GM23338 (cell line): ENCODE data around the gene MT1H. TPM values are rescaled to one million over a fixed set of nuclear protein-coding genes. Genes with fewer than 3 reads are reported as not detected.

Source experiments
- ATAC-seq: fragments of 200-7000 bp; cut with Tn5 transposase; 3 replicates; pipeline ENCODE4 v1.9.1; 2020
- DNase-seq: peaks from one replicate; pipeline ENCODE4 v3.0.0-alpha.2; 2015; ENCODE audit warnings: low spot score
- H2AFZ ChIP-seq: fragments of 200-600 bp; sonication (generic); 2 replicates; pipeline ENCODE4 v1.8.0; 2016; ENCODE audit warnings: antibody characterized with exemption, mild to moderate bottlenecking, moderate library complexity
- H3F3A ChIP-seq: fragments of 200-600 bp; sonication (generic); replicated peaks from 2 replicates; pipeline ENCODE4 v1.8.0; 2017; ENCODE audit warnings: antibody characterized with exemption, mixed run types, low read depth
- H3K27ac ChIP-seq: fragments of 200-600 bp; sonication (generic); 2 replicates; pipeline ENCODE4 v1.6.1; 2016; ENCODE audit warnings: low read depth
- H3K27me3 ChIP-seq: fragments of 200-600 bp; sonication (generic); 2 replicates; pipeline ENCODE4 v1.8.0; 2016; ENCODE audit warnings: mild to moderate bottlenecking, mixed run types, moderate library complexity; ENCODE audit not compliant: insufficient read depth
- H3K36me3 ChIP-seq: fragments of 200-600 bp; sonication (generic); 2 replicates; pipeline ENCODE4 v1.8.0; 2016; ENCODE audit warnings: mild to moderate bottlenecking; ENCODE audit not compliant: insufficient read depth
- H3K4me1 ChIP-seq: fragments of 200-600 bp; sonication (generic); 2 replicates; pipeline ENCODE4 v1.8.0; 2016; ENCODE audit warnings: mild to moderate bottlenecking, moderate library complexity; ENCODE audit not compliant: insufficient read depth
- H3K4me2 ChIP-seq: fragments of 200-600 bp; sonication (generic); 2 replicates; pipeline ENCODE4 v1.7.1; 2017; ENCODE audit warnings: mixed run types
- H3K4me3 ChIP-seq: fragments of 200-600 bp; sonication (generic); 2 replicates; pipeline ENCODE4 v1.6.1; 2016; ENCODE audit warnings: mixed run types
- H3K79me2 ChIP-seq: fragments of 200-600 bp; sonication (generic); replicated peaks from 2 replicates; pipeline ENCODE4 v1.8.0; 2017; ENCODE audit warnings: mild to moderate bottlenecking; ENCODE audit not compliant: insufficient read depth
- H3K9me2 ChIP-seq: fragments of 200-600 bp; sonication (generic); 2 replicates; pipeline ENCODE4 v1.8.0; 2017; ENCODE audit not compliant: insufficient read depth
- H4K20me1 ChIP-seq: fragments of 200-600 bp; sonication (generic); replicated peaks from 2 replicates; pipeline ENCODE4 v1.8.0; 2017; ENCODE audit warnings: mild to moderate bottlenecking; ENCODE audit not compliant: insufficient read depth
- H3K27ac Mint-ChIP-seq: 2 replicates; pipeline ENCODE4 v1.8.0; 2020; ENCODE audit warnings: inconsistent platforms, mild to moderate bottlenecking, moderate library complexity, mixed read lengths
- H3K27me3 Mint-ChIP-seq: 3 replicates; pipeline ENCODE4 v1.8.0; 2022; ENCODE audit warnings: low read depth, mild to moderate bottlenecking, moderate library complexity, mixed read lengths, inconsistent platforms; ENCODE audit not compliant: insufficient read depth, poor library complexity
- H3K36me3 Mint-ChIP-seq: 3 replicates; pipeline ENCODE4 v1.8.0; 2021; ENCODE audit warnings: low read depth, mild to moderate bottlenecking, inconsistent platforms, moderate library complexity, mixed read lengths
- H3K4me1 Mint-ChIP-seq: 3 replicates; pipeline ENCODE4 v1.8.0; 2020; ENCODE audit warnings: mild to moderate bottlenecking, inconsistent platforms, mixed read lengths
- H3K4me3 Mint-ChIP-seq: 3 replicates; pipeline ENCODE4 v1.8.0; 2021; ENCODE audit warnings: moderate library complexity, mild to moderate bottlenecking, inconsistent platforms, mixed read lengths
- H3K9me3 Mint-ChIP-seq: 3 replicates; pipeline ENCODE4 v1.8.0; 2020; ENCODE audit warnings: moderate library complexity, mild to moderate bottlenecking, inconsistent platforms, mixed read lengths
- CREB1 ChIP-seq: fragments of 250-450 bp; sonication (Bioruptor Pico); IDR thresholded peaks from 2 replicates; pipeline ENCODE4 v1.5.0; 2020; ENCODE audit warnings: low read depth, mild to moderate bottlenecking, moderate library complexity
- EZH2 ChIP-seq: fragments of 200-600 bp; sonication (generic); IDR thresholded peaks from one replicate; pipeline ENCODE4 v1.8.0; 2017; ENCODE audit warnings: antibody characterized with exemption, mild to moderate bottlenecking, low read depth; ENCODE audit not compliant: unreplicated experiment
- EZH2phosphoT487 ChIP-seq: fragments of 200-600 bp; sonication (generic); IDR thresholded peaks from one replicate; pipeline ENCODE4 v1.8.1; 2018; ENCODE audit warnings: antibody characterized with exemption; ENCODE audit not compliant: unreplicated experiment
- JUNB ChIP-seq: IDR thresholded peaks from one replicate; pipeline ENCODE4 v1.6.1; 2016; ENCODE audit warnings: antibody characterized with exemption; ENCODE audit not compliant: unreplicated experiment
- NANOG ChIP-seq: IDR thresholded peaks from 2 replicates; pipeline ENCODE4 v1.6.1; 2016; ENCODE audit warnings: antibody characterized with exemption, borderline replicate concordance
- POLR2AphosphoS5 ChIP-seq: IDR thresholded peaks from 2 replicates; pipeline ENCODE4 v1.6.1; 2016; ENCODE audit warnings: antibody characterized with exemption, low read depth
- REST ChIP-seq: IDR thresholded peaks from one replicate; pipeline ENCODE4 v1.6.1; 2018; ENCODE audit warnings: antibody characterized with exemption; ENCODE audit not compliant: unreplicated experiment
- STAT1 ChIP-seq: IDR thresholded peaks from one replicate; pipeline ENCODE4 v1.6.1; 2016; ENCODE audit warnings: antibody characterized with exemption; ENCODE audit not compliant: unreplicated experiment
- ZNF114 ChIP-seq: fragments of 250-450 bp; sonication (Bioruptor Pico); IDR thresholded peaks from 2 replicates; pipeline ENCODE4 v1.5.0; 2020; ENCODE audit warnings: mild to moderate bottlenecking, moderate library complexity
- ZNF331 ChIP-seq: fragments of 250-450 bp; sonication (Bioruptor Pico); IDR thresholded peaks from 2 replicates; pipeline ENCODE4 v1.5.0; 2020; ENCODE audit warnings: low read depth, mild to moderate bottlenecking, moderate library complexity
- ZNF462 ChIP-seq: fragments of 250-450 bp; sonication (Bioruptor Pico); IDR thresholded peaks from 2 replicates; pipeline ENCODE4 v1.5.0; 2020; ENCODE audit warnings: mild to moderate bottlenecking, moderate library complexity
- polyA plus RNA-seq: library from polyadenylated mRNA; unstranded; fragments of >200 nt; fragmentation: Nextera tagmentation; extraction: Ambion mirVana; gene quantifications from 2 replicates; pipeline ENCODE4 v1.2.1, GENCODE V29; 2016
- total RNA-seq: library from RNA; depleted of rRNA; stranded (reverse); fragments of >200 nt; shearing (Covaris generic); gene quantifications from 2 replicates; pipeline ENCODE4 v1.2.3, GENCODE V29; 2014
- TF ChIP-seq, protein P1 (sequence below): IDR thresholded peaks from 2 replicates; pipeline ENCODE4 v1.6.1; 2016; ENCODE audit warnings: antibody characterized with exemption
- TF ChIP-seq, protein P2 (sequence below), 2 experiments: fragments of 200-600 bp in 1 of 2; sonication (generic) in 1 of 2; conservative IDR thresholded peaks; 2 replicates each; pipeline versions ENCODE4 v1.5.1 to v1.6.1; 2016 to 2017; ENCODE audit warnings: antibody characterized with exemption in 2 of 2, low read depth in 2 of 2, mild to moderate bottlenecking in 2 of 2, moderate library complexity in 1 of 2

MT1H gene
- total and polyA plus RNA-seq, 2 experiments from 2014 or later, result 52.3 to 425 TPM

DNA sequence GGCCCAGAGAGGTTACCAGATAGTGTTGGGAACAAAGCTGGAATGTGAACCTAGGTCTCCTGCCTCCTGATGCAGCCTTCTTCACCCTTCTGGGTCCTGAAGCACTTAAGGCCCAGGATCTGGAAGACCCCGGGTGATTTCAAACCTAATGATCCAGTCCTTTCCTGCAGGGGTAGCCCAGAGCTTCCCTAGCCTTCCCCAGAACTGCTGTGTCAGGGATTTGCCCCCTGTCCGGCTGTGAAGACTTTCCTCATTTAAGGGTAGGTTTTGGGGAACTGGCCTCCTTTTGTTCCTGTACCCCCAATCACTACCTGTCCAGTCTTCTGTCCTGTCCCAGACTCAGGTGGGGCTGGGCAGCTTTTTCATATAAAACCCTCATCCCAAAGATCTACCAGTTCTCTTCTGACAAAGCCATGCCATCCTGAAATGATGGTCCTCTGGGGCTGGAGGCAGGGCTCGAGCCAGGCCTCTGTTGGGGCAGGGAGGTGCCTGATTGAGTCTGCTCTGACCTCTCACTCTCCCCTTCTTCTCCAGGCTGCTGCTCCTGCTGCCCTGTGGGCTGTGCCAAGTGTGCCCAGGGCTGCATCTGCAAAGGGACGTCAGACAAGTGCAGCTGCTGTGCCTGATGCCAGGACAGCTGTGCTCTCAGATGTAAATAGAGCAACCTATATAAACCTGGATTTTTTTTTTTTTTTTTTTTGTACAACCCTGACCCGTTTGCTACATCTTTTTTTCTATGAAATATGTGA, 14.0 kb downstream of the MT1H start:
- DNase-seq (peak; percentile 33), ATAC-seq (peak; percentile 4; the same call in 1 of the 3 replicates)
- TF ChIP-seq ZNF462 (CRISPR knock-in tag) (no peak), POLR2AphosphoS5 (no peak), STAT1 (no peak), CREB1 (no peak), EZH2 (no peak), EZH2phosphoT487 (no peak), NANOG (no peak), JUNB (no peak), REST (no peak), ZNF114 (CRISPR knock-in tag) (no peak), ZNF331 (CRISPR knock-in tag) (no peak)
- TF ChIP-seq, protein P1, sequence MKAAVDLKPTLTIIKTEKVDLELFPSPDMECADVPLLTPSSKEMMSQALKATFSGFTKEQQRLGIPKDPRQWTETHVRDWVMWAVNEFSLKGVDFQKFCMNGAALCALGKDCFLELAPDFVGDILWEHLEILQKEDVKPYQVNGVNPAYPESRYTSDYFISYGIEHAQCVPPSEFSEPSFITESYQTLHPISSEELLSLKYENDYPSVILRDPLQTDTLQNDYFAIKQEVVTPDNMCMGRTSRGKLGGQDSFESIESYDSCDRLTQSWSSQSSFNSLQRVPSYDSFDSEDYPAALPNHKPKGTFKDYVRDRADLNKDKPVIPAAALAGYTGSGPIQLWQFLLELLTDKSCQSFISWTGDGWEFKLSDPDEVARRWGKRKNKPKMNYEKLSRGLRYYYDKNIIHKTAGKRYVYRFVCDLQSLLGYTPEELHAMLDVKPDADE, result no peak
- TF ChIP-seq, protein P2, sequence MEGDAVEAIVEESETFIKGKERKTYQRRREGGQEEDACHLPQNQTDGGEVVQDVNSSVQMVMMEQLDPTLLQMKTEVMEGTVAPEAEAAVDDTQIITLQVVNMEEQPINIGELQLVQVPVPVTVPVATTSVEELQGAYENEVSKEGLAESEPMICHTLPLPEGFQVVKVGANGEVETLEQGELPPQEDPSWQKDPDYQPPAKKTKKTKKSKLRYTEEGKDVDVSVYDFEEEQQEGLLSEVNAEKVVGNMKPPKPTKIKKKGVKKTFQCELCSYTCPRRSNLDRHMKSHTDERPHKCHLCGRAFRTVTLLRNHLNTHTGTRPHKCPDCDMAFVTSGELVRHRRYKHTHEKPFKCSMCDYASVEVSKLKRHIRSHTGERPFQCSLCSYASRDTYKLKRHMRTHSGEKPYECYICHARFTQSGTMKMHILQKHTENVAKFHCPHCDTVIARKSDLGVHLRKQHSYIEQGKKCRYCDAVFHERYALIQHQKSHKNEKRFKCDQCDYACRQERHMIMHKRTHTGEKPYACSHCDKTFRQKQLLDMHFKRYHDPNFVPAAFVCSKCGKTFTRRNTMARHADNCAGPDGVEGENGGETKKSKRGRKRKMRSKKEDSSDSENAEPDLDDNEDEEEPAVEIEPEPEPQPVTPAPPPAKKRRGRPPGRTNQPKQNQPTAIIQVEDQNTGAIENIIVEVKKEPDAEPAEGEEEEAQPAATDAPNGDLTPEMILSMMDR (conservative IDR thresholded peaks at IDR 0.05; ENCODE audit: low read depth in 2 of 2), result no peak
- H3K27ac ChIP-seq, result no peak overlapping the region
- H3K9me2 ChIP-seq, result no peaks in the 10 kb centered on the region
- H3K4me2 ChIP-seq, result peak overlapping the region; percentile 96
- H3K36me3 ChIP-seq, result no peaks in the 10 kb centered on the region
- peaks cover 27% of the 10 kb centered on the region for H3K4me1 ChIP-seq
- peaks cover 24% of the 10 kb centered on the region for H3K27me3 ChIP-seq
- H3K79me2 ChIP-seq, result peaks cover 14% of the 10 kb centered on the region
- H3K9me3 Mint-ChIP-seq, result peaks cover 11% of the 10 kb centered on the region; the same call in 2 of the 3 replicates
- no peaks in the 10 kb centered on the region for H4K20me1 ChIP-seq
- H2AFZ ChIP-seq, result no peak overlapping the region
- H3K27me3 Mint-ChIP-seq, result peaks cover 26% of the 10 kb centered on the region
- no peak overlapping the region for H3K27ac Mint-ChIP-seq
- peak overlapping the region; percentile 86 for H3K4me3 ChIP-seq
- H3K4me3 Mint-ChIP-seq, result peak overlapping the region; percentile 93
- peaks cover 24% of the 10 kb centered on the region for H3K4me1 Mint-ChIP-seq
- H3F3A ChIP-seq, result peaks cover 7% of the 10 kb centered on the region; the same call in 1 of the 2 replicates
- H3K36me3 Mint-ChIP-seq, result peaks cover 42% of the 10 kb centered on the region
